ENCODE data around the gene ZFAND3.

The ZFAND3 gene

GRCh38 chr6:38187811-38188590 is 368.5 kb downstream of the ZFAND3 start:
- DNase-seq (ENCODE audit: low read depth): no peak

GRCh38 chr6:38188677-38189335 is 369.3 kb downstream of the ZFAND3 start:
- DNase-seq (ENCODE audit: low read depth): no peak

- no peak for DNase-seq (ENCODE audit: low read depth)
Measured at GRCh38 chr6:38191418-38191817, 371.9 kb downstream of the ZFAND3 start.

GRCh38 chr6:38192011-38192410 is 372.5 kb downstream of the ZFAND3 start:
- no peak for DNase-seq (ENCODE audit: low read depth)

GRCh38 chr6:38192487-38192886 is 373.0 kb downstream of the ZFAND3 start:
- DNase-seq (ENCODE audit: low read depth): no peak

- DNase-seq (ENCODE audit: low read depth): no peak
Measured at GRCh38 chr6:38193051-38193450, 373.5 kb downstream of the ZFAND3 start.

GRCh38 chr6:38193481-38194281 is 374.2 kb downstream of the ZFAND3 start:
- no peak for DNase-seq (ENCODE audit: low read depth)

- DNase-seq (ENCODE audit: low read depth): no peak
Measured at GRCh38 chr6:38194282-38194572, 374.7 kb downstream of the ZFAND3 start.

GRCh38 chr6:38194589-38194988 is 375.1 kb downstream of the ZFAND3 start:
- DNase-seq (ENCODE audit: low read depth): no peak

- no peak for DNase-seq (ENCODE audit: low read depth)
Measured at GRCh38 chr6:38195113-38195635, 375.6 kb downstream of the ZFAND3 start.

GRCh38 chr6:38198219-38198618 is 378.7 kb downstream of the ZFAND3 start:
- no peak for DNase-seq (ENCODE audit: low read depth)

Data from activated T-cell treated with anti-CD3 and anti-CD28 coated beads for 24 hours (primary cell).